ENCODE measurements around the gene GJC2.

Gene GJC2

GRCh38 chr1:228105270-228105995, 44.3 kb upstream of the GJC2 start:
- H3K4me3 ChIP-seq (ENCODE audit: low read depth, low read length), result no peak overlapping the region
- TF ChIP-seq, protein P1, sequence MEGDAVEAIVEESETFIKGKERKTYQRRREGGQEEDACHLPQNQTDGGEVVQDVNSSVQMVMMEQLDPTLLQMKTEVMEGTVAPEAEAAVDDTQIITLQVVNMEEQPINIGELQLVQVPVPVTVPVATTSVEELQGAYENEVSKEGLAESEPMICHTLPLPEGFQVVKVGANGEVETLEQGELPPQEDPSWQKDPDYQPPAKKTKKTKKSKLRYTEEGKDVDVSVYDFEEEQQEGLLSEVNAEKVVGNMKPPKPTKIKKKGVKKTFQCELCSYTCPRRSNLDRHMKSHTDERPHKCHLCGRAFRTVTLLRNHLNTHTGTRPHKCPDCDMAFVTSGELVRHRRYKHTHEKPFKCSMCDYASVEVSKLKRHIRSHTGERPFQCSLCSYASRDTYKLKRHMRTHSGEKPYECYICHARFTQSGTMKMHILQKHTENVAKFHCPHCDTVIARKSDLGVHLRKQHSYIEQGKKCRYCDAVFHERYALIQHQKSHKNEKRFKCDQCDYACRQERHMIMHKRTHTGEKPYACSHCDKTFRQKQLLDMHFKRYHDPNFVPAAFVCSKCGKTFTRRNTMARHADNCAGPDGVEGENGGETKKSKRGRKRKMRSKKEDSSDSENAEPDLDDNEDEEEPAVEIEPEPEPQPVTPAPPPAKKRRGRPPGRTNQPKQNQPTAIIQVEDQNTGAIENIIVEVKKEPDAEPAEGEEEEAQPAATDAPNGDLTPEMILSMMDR (IDR thresholded peaks at IDR 0.05; ENCODE audit: low read depth, low read length), result no peak

DNA sequence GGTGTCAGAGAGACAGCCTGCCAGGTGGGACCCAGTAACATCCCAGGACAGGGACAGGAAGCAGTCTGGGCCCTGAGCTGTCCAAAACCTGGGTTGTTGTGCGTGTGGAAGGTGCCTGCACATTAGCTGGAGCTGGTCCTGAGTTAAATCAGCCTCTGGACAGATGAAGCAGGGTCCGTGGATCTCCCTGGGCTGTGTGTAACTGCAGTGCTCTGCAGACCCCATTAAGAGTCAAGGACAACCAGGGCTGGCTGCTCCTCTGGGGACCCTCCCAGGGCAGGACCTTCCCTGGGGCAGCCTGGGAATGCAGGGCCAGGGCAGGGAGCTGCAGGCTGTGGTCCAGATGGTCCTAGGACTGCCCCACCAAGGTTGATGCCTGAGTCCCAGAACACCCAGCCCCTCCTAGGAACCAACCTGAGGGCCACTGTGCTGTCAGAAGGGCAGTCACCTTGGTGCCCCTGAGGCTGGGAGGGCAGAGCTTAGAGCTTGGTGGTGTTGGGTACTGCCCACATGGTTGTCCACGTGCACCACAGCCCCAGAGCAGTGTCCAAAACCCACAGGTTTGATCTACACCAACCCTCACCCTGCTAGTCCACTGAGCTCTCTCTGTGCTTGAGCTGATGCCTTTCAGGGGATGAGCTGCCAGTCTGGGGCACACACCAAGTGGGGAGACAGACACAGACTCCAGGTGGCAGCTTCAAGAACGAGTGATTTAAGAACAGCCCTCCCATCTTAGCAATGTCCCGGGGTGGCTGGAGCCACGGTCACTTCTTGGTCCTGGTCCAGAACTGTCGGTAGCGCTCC, 43.5 kb upstream of the GJC2 start:
- H3K4me3 ChIP-seq (ENCODE audit: low read depth, low read length), result no peak overlapping the region
- TF ChIP-seq, protein P1 (IDR thresholded peaks at IDR 0.05; ENCODE audit: low read depth, low read length), result no peak

GRCh38 chr1:228106800-228107054, 43.0 kb upstream of the GJC2 start:
- no peak overlapping the region for H3K4me3 ChIP-seq (ENCODE audit: low read depth, low read length)
- TF ChIP-seq, protein P1 (IDR thresholded peaks at IDR 0.05; ENCODE audit: low read depth, low read length), result no peak

- TF ChIP-seq, protein P1 (IDR thresholded peaks at IDR 0.05; ENCODE audit: low read depth, low read length), result no peak
- H3K4me3 ChIP-seq (ENCODE audit: low read depth, low read length), result no peak overlapping the region
Measured at GRCh38 chr1:228107636-228108035, 42.1 kb upstream of the GJC2 start.

DNA sequence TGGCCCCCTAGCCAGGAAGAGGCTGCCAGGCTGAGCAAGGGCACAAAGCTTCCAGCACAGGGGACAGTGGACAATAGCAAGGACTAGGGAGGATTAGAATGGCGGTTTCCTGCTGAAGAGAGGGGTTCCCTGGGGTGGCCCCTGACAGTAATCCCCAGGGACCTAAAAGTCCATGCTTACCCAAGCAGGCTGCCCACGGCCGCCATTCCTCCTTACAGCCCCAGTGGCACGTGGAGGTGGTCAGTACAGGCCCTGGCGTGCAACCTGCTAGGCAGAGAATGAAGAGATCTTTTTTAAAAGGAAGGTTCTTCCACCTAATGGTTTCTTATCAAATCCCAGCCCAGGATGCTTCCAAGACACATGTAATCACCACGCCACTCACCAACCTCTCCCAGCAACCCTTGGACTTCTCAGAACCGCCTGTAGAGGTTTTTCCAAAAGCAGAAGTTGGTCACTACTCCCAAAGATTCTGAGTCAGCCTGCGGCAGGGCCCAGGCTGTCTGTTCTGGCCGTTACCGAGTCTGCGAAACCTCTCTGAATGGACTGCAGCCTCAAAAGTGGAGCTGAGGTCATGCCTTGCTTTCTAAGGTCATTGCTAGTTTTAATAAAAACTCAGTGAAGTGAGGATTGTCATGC, 41.6 kb upstream of the GJC2 start:
- TF ChIP-seq, protein P1 (IDR thresholded peaks at IDR 0.05; ENCODE audit: low read depth, low read length), result no peak

DNA sequence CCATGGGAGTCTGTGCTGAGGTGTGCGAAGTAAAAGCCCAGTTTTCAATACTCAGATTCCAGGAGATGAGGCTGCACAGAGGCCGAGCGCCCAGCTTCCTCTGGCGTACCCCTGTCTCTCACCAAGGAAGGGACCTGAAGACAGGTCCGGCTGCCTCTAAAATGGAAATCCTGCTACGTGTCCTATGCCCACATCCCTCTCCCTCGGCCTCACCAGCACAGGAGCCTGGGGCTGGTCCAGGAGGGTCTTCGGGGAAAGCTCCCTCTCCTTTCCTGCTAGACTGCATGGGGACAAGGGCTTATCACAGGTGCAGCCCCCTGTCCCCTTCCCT, 41.0 kb upstream of the GJC2 start:
- TF ChIP-seq, protein P1 (IDR thresholded peaks at IDR 0.05; ENCODE audit: low read depth, low read length), result no peak
- H3K4me3 ChIP-seq (ENCODE audit: low read depth, low read length), result peak overlapping the region; percentile 96

More for the DNA sequence above, 41.6 kb upstream of the GJC2 start:
- peak overlapping the region; percentile 96 for H3K4me3 ChIP-seq (ENCODE audit: low read depth, low read length)

Data from WI38 (cell line).